Hindlimb muscle (tissue), 1 donor: ENCODE measurements around the gene CCN5. TPM values are rescaled to one million over a fixed set of nuclear protein-coding genes. Genes with fewer than 3 reads are reported as not detected.
"Not testable (repeated sequence)": the region's sequence is repeated elsewhere in the genome, so short reads cannot be mapped to it uniquely, and the experiment has no call there.

Experiments
- DNase-seq: peaks from one replicate; pipeline ENCODE4 v3.0.0-alpha.2; 2013
- polyA plus RNA-seq: library from polyadenylated mRNA; unstranded; fragments of 120-200 nt; gene quantifications from one replicate; pipeline ENCODE4 v1.2.1, GENCODE V29; 2013; ENCODE audit not compliant: insufficient read length

CCN5 gene
- polyA plus RNA-seq, 1 donor, result 0.15 TPM

DNA sequence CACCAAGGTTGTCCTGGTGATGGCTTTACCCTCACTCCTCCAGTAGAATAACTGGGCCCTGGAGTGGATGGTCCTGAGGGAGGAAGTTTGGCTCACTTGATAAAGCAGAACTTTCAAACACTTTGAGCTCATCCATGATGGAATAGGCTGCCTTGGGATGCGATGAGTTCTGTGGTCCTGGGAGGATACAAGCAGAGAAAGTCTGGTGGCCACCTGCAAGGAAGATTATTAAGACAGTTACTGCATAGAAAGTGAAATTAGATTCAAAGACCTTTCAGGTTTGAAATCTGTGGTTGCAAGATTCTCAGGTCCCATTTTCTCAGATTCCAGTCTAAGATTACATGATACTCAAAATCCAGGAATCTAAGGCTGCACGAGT, 19.9 kb upstream of the CCN5 start:
- DNase-seq, result no peak

DNA sequence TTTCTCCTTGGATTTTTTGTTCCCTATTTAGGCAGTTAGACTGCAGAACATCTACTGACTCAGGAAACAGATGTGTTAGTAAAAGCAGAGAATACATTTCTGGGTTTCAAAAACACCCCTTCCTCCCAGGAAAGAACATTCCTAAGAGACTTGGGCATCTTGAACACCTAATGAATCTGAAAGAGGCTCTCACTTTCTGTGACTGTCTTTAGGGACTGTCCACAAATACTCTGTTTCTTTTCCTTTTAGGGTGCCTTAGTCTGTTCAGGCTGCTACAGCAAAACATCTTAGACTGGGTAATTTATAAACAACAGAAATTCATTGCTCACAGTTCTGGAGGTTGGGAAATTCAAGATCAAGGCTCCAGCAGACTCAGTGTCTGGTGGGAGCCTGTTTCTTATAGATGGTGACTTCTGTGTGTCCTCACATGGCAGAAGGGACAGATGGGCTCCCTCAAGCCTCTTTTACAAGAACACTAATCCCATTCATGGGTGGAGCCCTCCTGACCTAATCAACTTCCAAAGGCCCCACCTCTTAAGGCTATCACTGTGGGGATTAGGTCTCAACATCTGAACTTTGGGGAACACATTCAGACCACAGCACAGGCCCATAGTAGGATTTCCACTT, 19.4 kb upstream of the CCN5 start:
- no peak for DNase-seq

DNA sequence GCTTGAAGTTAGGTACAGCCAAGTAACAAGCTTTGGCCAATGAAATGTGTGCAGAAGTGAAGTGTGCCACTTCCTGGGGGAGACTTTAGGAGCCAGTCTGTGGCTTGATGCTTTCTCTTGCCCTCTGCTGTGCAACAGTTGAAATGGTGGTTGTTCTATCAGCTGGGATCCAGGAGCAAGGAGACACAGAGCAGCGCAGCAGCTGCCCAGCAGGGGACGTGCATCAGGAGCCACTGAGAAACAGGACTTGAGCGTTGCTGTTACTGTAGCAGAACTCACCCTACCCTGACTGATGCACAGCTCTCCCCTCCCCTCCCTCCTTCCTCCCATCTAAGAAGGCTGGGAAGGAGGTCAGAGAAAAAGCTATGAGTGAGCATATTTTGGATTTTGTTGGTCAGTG, 18.9 kb upstream of the CCN5 start:
- no peak for DNase-seq

DNA sequence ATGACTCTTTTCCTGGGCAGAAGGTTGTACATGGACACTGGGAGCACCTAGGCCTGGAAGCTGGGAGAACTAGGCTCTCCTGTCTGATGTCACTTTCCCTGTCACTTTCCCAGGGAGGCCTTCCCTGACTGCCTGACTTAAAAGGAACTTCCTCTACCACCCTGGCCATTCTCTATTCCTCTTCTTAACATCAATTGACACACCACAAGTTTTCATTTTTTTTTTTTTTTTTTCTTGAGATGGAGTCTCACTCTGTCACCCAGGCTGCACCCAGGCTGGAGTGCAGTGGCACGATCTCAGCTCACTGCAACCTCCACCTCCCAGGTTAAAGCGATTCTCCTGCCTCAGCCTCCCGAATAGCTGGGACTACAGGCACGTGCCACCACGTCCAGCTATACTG, 18.1 kb upstream of the CCN5 start:
- not testable (repeated sequence) for DNase-seq

DNA sequence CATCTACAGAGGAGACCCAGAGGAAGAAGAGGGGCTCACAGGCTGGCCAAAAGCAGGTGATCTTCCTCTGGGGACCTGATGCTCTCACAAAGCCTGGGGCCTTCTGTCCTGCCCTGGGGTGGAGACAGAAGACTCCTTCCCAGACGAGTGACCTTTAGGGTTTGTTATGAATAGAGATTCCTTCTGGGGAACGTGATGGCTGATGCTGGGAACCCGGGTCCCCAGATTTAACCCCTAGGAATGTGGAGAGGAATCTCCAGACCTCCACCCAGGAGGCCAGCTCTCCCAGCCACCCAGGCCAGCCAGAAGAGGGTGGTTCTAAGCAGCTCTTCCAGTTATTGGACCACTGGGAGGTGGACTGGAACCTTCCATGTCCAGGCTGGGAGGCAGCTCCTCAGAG, 16.8 kb upstream of the CCN5 start:
- DNase-seq, result no peak

DNA sequence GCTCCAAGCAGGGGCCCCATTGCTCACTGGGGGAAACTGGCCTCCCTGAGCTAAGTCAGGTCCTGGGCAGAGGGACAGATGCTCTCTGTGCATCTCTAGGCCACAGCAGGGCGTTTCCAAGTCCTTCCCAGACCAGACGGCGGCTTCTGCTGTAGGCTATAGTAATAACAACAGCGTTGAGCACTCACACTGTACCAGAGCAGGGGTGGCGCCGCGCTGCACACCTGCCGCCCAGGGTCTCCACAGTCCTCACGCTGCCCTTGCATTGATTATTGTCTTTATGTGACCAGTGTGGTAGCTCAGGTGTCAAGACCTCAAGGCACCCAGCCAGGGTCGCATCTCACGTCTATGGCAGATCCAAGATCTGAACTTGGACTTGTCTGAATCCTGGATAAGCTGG, 14.9 kb upstream of the CCN5 start:
- no peak for DNase-seq

DNA sequence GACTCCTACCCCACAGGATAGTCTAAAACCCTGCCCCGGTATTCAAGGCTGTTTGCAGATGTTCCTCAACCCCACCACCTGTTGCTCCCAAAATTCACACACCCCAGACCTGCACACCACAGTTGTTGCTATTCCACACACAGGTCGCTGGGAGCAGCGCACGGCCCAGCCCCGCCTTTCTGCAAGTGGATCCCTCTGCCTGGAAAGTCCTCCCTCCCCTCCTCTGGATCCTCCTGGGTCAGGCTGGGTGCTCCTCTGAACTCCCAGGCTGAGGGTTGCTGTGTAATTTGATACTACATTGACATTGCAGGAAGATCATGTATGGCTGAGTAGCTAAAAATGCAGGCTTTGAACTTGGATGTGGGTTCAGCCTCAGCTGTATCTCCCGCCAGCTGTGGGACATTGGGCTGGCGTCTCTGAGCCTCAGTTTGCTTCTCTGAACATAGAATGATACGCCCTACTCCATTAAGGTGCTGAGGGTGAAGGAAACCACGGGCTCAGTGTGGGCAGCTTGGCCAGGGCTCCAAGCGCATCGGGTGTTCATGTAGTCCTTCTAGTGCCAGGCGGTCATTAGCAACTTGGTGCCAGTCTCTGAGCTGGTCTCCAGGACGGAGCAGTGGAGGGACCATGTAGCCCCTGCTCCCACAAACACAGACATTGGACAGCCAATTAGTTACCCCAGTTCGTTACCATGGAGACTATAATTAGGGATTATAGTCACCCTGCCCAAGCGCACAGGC, 13.9 kb upstream of the CCN5 start:
- no peak for DNase-seq

DNA sequence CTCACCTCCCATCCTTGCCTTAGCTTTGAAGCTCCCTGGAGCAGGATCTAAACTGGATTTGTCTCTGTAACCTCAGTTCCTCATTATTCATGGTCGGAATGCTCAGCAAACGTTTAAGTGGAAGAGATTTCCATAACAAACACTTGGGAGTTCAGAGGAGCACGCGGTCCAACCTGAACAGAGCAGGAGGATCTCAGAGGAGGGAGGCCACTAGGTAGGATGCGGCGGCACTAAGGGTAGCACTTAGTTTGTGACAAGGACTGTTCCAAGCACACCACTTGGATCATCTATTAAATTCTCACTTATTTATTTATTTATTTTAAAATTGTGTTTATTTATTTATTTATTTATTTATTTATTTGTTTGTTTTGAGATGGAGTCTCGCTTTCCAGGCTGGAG, 13.3 kb upstream of the CCN5 start:
- no peak for DNase-seq

DNA sequence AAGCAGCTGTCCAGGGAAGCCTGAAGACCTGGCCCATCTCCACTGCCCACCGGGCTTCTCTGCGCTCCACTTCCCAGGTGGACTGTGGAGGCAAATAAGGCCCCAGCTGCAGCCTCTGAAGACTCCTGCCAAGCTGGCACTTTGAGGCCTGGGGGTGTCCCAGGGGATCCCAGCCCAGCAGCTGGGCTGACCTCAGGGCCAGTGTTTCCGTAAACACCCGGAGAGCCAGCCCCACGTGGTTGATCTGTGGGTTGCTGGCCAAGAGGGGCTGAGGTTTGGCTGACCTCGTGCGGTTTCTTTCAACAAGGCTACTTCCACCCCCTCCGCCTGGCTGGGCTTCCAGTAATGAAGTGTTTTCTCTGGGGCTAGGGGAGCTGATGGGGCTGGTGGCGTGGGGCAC, 12.4 kb upstream of the CCN5 start:
- peak; percentile 77 for DNase-seq

DNA sequence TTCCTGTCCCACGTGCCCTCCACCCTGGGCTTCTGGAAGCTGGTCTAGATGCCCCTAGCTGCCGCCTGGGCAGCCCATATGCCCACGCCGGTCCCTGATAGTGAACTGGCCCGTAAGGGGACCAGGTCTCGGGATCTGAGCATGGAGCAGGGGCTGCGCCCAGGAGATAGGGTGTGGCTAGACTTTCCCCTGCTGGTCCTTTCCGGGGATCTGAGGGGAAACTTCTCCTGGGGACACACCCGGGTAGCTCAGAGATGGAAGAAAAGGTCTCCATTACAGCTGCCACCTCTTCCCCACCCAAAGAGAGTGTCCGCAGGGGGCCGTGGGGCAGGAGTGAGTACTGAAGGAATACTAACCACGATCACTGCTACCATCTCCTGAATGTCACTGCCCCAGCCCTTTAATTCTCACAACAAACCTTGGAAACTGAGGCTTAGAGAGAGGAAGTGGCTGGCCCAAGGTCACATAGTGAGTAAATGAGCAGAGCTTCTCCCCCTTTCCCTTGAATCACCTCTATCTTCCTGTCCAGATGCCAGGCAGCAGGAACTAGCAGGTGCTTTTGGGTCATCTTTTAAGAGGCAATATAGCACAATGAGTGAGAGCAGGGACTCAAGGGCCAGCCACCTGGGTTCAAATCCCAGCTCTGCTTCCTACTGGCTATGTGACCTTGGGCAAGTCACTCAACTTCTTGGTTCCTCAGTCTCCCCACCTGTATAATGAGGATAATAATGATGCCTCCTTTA, 11.8 kb upstream of the CCN5 start:
- DNase-seq, result no peak

DNA sequence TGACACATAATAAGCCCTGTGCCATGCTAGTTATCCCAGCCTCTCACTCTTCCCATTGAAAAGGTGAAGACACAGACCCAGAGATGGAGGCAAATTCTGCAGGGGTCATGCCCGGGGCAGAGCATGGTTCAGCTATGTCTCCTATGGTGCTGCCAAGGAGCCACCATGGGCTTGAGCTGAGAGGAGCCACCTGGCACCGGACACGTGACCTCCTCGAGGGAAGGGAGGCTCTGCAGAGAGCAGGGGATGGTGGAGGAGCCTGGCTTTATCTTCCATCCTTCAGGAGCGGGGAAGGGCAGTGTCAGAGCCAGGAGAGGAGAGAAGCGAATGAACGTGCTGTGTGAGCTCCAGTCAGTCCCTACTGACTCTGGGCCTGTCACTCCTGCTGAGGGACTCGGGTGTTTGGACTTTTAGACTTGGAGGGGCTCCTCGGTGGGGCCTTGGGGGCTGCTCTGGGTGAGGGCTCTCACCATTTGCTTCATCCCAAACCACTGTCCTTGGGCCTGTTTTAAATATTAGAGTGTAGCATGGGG, 11.1 kb upstream of the CCN5 start:
- no peak for DNase-seq

DNA sequence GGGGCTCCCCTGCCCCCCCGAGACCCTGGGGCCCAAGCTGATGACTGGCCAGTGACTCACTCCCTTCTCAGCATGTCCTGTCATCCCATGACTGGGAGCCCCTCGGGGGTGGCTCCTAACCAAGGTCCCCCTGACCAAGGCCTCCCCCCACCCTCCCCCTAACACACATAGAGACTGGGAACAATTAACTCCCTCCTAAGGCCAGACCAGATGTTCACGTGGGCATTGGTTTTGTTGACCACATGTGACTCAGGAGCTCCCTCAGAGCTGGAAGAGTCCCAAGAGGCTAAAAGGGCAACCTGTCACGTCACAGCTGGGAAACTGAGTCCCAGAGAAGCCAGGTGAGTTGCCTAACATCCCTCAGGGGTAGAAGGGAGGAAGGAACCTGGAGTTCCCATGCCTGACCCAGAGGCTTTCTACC, 10.6 kb upstream of the CCN5 start:
- no peak for DNase-seq

DNA sequence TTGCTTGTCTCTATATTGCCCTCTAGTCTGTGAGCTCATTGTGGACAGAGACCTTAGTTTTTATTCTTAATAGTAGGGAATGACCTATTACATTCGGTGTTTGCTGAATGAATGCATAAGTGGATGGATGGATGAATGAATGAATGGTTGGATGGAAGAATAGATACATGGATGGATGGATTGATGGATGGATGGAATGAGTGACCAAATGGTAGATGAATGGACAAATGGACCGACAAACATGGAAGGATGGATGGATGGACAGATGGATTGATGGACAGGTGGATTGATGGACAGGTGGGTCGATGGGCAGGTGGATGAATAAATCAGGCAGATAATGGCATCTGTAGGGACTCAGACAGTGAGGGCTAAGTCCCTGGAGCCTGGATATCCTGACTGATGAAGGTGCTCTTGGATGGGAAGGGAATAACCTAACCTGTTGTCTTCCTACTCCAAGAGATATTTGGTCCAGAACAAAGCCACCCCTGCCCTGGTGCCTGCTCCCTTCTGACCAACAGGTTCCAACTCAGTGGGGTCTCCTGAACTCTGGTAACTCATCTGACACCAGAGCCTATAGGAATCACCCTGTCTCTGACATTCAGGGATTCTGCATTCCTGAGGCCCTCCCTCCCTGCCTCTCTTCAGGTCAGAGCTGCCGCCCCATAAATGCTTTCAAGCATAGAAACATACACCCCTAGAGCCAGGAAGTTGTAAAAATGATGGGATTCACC, 9.6 kb upstream of the CCN5 start:
- DNase-seq, result no peak

DNA sequence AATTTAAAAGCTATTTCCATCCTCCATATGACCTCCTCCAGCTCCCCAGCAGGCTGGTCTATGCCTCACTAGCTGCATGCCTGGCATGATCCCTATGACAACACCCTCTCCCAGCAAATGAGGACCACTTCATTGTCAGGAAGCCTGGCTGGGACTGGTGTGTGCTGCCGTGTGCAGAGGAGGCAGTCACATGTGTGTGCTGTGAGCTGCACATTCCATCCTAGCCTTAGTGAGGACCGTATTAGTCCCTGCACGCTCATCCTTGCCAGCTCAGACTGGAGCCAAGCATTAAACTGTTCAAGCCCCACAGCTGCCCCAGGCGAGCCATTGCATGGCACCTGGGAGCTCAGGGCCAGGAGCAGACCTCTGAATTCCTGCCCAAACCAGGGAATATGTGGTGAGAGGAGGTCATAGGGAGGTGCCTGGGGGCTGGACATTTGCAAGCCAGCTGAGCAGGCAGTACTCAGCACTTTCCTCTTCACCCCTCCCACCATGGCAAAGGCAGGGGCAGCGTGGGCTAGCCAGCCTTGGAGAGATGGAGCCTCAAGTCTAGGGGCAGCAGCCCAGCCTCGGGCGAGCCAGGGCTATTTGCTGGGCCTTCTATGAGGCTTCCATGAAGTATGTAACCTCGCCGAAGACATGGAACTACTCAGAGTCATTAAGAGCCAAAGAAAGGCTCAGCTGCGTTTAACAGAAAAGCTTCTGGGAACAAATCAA, 8.7 kb upstream of the CCN5 start:
- DNase-seq, result peak; percentile 56

DNA sequence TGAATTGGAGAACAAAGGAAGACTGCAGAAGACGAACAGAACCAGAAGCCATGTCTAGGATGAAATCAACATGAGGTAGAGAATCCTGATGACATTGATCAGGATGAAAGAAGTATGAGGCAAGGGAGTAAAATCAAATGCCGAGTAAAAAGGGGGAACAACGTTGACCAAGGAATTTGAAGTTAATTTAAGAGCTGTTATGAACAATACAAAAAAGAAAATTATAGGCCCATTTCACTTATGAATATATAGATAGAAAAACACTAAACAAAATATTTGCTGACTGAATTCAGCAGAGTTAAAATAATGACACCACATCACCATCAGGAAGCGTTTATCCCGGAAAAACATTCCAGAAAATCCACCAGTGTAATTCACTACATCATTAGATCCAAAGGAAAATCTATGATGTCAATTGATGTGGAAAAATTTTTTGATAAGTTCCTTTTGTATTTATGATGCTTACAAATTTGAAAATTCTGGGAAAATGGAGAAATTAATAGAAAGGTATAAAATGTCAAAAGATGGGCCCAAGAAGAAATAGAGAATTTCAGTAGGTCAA, 8.1 kb upstream of the CCN5 start:
- DNase-seq, result no peak

DNA sequence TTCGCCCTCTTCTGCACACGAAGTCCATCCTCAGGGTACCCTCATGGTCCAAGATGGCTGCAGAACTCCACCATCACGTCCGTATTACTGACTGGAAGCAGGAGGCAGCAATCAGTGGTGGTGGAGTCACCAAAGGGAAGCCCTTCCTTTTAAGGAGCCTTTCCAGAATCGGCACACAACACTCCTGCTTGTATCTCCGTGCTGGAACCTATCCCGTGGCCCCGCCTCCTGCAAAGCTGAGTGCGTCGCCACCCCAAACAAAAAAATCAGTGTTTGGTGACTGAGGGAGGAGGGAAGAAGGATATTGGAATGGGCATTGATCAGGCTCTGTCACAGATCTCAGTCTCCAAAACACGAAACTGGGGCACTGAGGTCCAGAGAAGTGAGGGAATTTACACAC, 5.8 kb upstream of the CCN5 start:
- no peak for DNase-seq

DNA sequence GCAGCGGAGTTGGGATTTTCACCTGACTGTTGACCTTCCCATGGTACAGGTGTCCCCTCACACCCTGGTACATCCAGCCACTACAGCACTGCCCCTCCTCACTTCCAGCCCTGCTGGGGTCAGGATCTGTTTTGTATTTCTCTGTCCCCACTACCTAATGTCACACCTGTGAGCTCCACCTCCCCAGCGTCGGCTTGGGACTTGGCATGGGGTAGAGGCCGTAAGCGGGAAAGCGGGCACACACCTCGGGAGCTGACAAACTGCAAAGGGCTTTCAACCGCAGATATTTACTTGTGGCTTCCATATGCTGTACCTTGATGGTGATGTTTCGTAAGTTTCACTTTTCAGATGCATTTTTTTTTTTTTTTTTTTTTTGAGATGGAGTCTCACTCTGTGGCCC, 5.4 kb upstream of the CCN5 start:
- DNase-seq, result no peak

DNA sequence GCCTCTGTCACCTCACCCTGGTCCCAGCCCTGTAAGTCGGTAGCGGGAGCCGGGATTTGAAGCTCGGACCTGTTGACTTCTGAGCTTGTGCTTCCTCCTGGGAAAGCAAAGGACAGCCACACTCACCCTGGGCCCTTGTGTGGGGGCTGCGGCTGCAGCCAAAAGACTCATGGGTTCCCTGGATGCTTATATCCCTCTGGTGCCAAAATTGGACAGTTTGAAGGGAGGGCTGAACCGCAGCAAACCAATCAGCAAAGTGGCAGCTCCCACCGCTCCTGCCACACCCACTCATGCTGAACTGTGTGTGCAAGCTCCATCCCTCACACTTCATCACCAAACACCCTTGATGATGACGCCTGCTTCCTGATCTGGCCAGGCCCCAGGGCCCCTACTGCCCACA, 3.9 kb upstream of the CCN5 start:
- no peak for DNase-seq

DNA sequence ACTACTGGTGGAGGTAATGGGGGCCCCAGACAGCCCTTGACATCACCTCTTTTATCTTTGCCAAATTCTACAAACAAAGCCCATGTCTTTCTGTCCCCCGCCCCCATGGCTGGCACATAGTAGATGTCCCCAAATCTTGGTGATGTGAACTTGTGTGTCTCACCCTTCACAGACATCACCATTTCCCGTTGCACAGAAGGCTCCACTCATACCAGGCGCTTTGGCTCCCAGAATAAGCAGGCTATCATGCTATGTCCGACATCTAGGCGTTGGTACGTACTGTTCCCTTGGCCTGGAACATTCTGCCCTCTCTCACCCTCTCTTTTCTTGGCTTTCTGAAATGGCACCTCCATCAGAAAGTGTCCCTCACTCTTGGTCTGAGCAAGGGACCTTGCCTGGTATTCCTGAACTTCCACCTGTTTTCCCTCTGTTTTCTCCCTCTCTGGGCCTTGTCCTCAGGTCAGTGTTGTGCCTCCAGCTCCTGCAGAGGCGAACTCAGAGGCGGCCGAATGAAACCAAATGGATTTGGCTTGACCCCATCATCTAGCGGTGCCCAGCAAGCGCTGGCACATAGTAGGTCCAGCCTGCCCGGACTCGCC, 968 bp upstream of the CCN5 start:
- DNase-seq, result no peak

DNA sequence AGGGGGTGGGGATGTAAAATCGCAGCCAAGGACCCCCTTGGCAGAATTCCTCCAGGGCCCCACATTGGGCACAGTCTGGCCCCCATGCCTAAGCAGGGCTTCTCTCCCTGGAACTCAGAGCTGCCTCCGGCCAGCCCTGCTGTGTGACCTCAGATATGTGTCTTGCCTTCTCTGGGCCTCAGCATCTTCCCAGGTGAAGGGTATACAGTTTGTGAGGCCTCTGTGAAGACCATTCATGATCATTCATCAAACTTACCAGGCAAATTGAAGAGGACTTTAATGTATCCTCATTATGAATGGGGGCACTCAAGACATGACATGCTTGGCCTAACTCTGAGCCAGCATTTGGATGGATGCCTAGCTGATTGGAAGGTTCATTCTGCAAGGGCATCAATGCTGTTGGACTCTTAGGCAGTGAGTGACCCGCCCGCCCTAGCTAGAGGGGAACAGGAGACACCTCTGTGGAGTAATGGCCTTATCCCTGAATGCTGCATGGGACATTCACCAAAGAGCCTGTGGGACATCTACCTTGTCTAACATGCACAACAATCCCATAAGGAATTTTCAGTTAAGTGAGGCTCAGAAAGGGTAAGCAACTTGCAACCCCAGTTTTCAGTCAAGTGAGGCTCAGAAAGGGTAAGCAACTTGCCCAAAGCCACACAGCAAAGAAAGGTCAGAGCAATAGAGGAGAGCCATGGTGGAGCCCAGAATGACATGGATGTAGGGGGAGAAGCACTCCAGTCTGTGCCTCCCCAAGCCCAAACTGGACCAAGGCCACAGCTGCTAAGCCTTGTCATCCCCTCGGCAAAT, 535 bp downstream of the CCN5 start:
- no peak for DNase-seq
